ENCODE measurements around the gene ADORA1. TPM values are rescaled to one million over a fixed set of nuclear protein-coding genes. Genes with fewer than 3 reads are reported as not detected.

ADORA1 gene
- polyA plus RNA-seq, 1 donor (not counting 4 experiments of a cell fraction or from before 2014, with no cell fraction given) = 0.09 TPM

- Histone ChIP-seq H3K9ac (ENCODE audit: control insufficient read depth, extremely low read depth, insufficient read depth, low read length) (no peak overlapping the region), H3K4me2 (ENCODE audit: control insufficient read depth, extremely low read depth, insufficient read depth, low read depth, low read length) (no peak overlapping the region), H3K27me3 (ENCODE audit: control insufficient read depth, extremely low read depth, insufficient read depth, low read length) (peaks cover 10% of the 10 kb centered on the region), H3K79me2 (ENCODE audit: control insufficient read depth, insufficient read depth, low read length) (no peaks in the 10 kb centered on the region), H3K4me1 (ENCODE audit: control insufficient read depth, extremely low read depth, insufficient read depth, low read length) (peaks cover 7% of the 10 kb centered on the region), H3K4me3 (ENCODE audit: control insufficient read depth in 2 of 3, extremely low read depth in 1 of 3, insufficient read depth in 2 of 3, low read depth in 1 of 3, low read length in 3 of 3) (no peak overlapping the region), H2AFZ (ENCODE audit: control insufficient read depth, low read length) (no peak overlapping the region), H3K9me3 (ENCODE audit: control insufficient read depth, low read depth, low read length) (no peaks in the 10 kb centered on the region), H4K20me1 (ENCODE audit: control insufficient read depth, extremely low read depth, insufficient read depth, low read length) (no peaks in the 10 kb centered on the region), H3K9me1 (ENCODE audit: control insufficient read depth, extremely low read depth, insufficient read depth, low read length) (no peaks in the 10 kb centered on the region), H3K36me3 (ENCODE audit: control insufficient read depth in 2 of 2, extremely low read depth in 1 of 2, insufficient read depth in 2 of 2, low read length in 2 of 2) (no peaks in the 10 kb centered on the region), H3K27ac (ENCODE audit: control insufficient read depth, insufficient read depth, low read length) (no peak overlapping the region)
- DNase-seq (ENCODE audit: low read depth, low spot score) (no peak), FAIRE-seq (no peak)
- no peak for TF ChIP-seq CTCF (optimal IDR thresholded peaks at IDR 0.05 in 1 of 3, IDR thresholded peaks at IDR 0.05 in 1 of 3, conservative IDR thresholded peaks at IDR 0.05 in 1 of 3; ENCODE audit: extremely low read depth in 1 of 3, insufficient read depth in 2 of 3, low read length in 3 of 3)
- no peak for TF ChIP-seq EZH2 (IDR thresholded peaks at IDR 0.05; ENCODE audit: low read length)
- dilution Hi-C loops (cut with MboI; ENCODE audit: extremely low pct_ligation_motif_present, low sequenced_read_pairs) = no loop called here
Observed at GRCh38 chr1:203138066-203138465, 10.5 kb downstream of the ADORA1 start.

- H3K9me3 ChIP-seq (ENCODE audit: control insufficient read depth, low read depth, low read length) = no peaks in the 10 kb centered on the region
- no peaks in the 10 kb centered on the region for H3K36me3 ChIP-seq (ENCODE audit: control insufficient read depth in 2 of 2, extremely low read depth in 1 of 2, insufficient read depth in 2 of 2, low read length in 2 of 2)
- H3K79me2 ChIP-seq (ENCODE audit: control insufficient read depth, insufficient read depth, low read length) = no peaks in the 10 kb centered on the region
- DNase-seq (ENCODE audit: low read depth, low spot score) (no peak), FAIRE-seq (no peak)
- H4K20me1 ChIP-seq (ENCODE audit: control insufficient read depth, extremely low read depth, insufficient read depth, low read length) = no peaks in the 10 kb centered on the region
- peaks cover 10% of the 10 kb centered on the region for H3K27me3 ChIP-seq (ENCODE audit: control insufficient read depth, extremely low read depth, insufficient read depth, low read length)
- no peaks in the 10 kb centered on the region for H3K9me1 ChIP-seq (ENCODE audit: control insufficient read depth, extremely low read depth, insufficient read depth, low read length)
- H3K4me2 ChIP-seq (ENCODE audit: control insufficient read depth, extremely low read depth, insufficient read depth, low read depth, low read length) = no peak overlapping the region
- TF ChIP-seq EZH2 (IDR thresholded peaks at IDR 0.05; ENCODE audit: low read length) (no peak), CTCF (optimal IDR thresholded peaks at IDR 0.05 in 1 of 3, IDR thresholded peaks at IDR 0.05 in 1 of 3, conservative IDR thresholded peaks at IDR 0.05 in 1 of 3; ENCODE audit: extremely low read depth in 1 of 3, insufficient read depth in 2 of 3, low read length in 3 of 3) (no peak)
- no peak overlapping the region for H3K27ac ChIP-seq (ENCODE audit: control insufficient read depth, insufficient read depth, low read length)
- no peak overlapping the region for H3K9ac ChIP-seq (ENCODE audit: control insufficient read depth, extremely low read depth, insufficient read depth, low read length)
- peaks cover 7% of the 10 kb centered on the region for H3K4me1 ChIP-seq (ENCODE audit: control insufficient read depth, extremely low read depth, insufficient read depth, low read length)
- no peak overlapping the region for H3K4me3 ChIP-seq (ENCODE audit: control insufficient read depth in 2 of 3, extremely low read depth in 1 of 3, insufficient read depth in 2 of 3, low read depth in 1 of 3, low read length in 3 of 3)
- H2AFZ ChIP-seq (ENCODE audit: control insufficient read depth, low read length) = no peak overlapping the region
- dilution Hi-C loops (cut with MboI; ENCODE audit: extremely low pct_ligation_motif_present, low sequenced_read_pairs) = no loop called here
Observed at GRCh38 chr1:203139976-203140475, 12.5 kb downstream of the ADORA1 start.
